Right atrium auricular region (tissue), 2 donors: ENCODE measurements around the gene KRT3. TPM values are rescaled to one million over a fixed set of nuclear protein-coding genes. Genes with fewer than 3 reads are reported as not detected.

Source experiments
- DNase-seq: peaks from one replicate; pipeline ENCODE4 v3.0.0-alpha.2; 2019; ENCODE audit warnings: low spot score
- H3K27ac ChIP-seq, 2 donors: fragments of 200-600 bp; sonication (generic); 1 replicate in 1 of 2; 2 replicates in 1 of 2; pipeline ENCODE4 v1.5.1; 2016 to 2019
- H3K27me3 ChIP-seq, 2 donors: fragments of 200-600 bp; sonication (generic); one replicate each; pipeline versions ENCODE4 v1.5.1 to v1.6.0; 2017 to 2019
- H3K36me3 ChIP-seq: fragments of 200-600 bp; sonication (generic); one replicate; pipeline ENCODE4 v1.5.1; 2016
- H3K4me1 ChIP-seq, 2 donors: fragments of 200-600 bp; sonication (generic); one replicate each; pipeline versions ENCODE4 v1.5.1 to v1.6.0; 2017 to 2019
- H3K4me3 ChIP-seq, 2 donors: fragments of 200-600 bp; sonication (generic); 1 replicate in 1 of 2; 2 replicates in 1 of 2; pipeline ENCODE4 v1.5.1; 2017 to 2019; ENCODE audit warnings: mild to moderate bottlenecking in 1 of 2, moderate library complexity in 1 of 2
- H3K9me3 ChIP-seq, 2 donors: fragments of 200-600 bp; sonication (generic); one replicate each; pipeline ENCODE4 v1.5.1; 2019
- total RNA-seq, 2 donors: library from RNA; depleted of rRNA; stranded (reverse); fragments of >200 nt; gene quantifications; one replicate each; pipeline ENCODE4 v1.1.0, GENCODE V29; 2016
- TF ChIP-seq, protein P1 (sequence below), 2 donors: fragments of 200-600 bp; sonication (generic); IDR thresholded peaks; one replicate each; pipeline ENCODE4 v1.5.1; 2019; ENCODE audit warnings: antibody characterized with exemption in 2 of 2

The KRT3 gene
- total RNA-seq, 2 donors from 2014 or later: not detected

- Histone ChIP-seq H3K36me3 (no peaks in the 10 kb centered on the region), H3K4me3 (no peak overlapping the region), H3K9me3 (no peaks in the 10 kb centered on the region), H3K27ac (no peak overlapping the region), H3K27me3 (no peaks in the 10 kb centered on the region), H3K4me1 (no peaks in the 10 kb centered on the region)
- DNase-seq: no peak
- TF ChIP-seq, protein P1, sequence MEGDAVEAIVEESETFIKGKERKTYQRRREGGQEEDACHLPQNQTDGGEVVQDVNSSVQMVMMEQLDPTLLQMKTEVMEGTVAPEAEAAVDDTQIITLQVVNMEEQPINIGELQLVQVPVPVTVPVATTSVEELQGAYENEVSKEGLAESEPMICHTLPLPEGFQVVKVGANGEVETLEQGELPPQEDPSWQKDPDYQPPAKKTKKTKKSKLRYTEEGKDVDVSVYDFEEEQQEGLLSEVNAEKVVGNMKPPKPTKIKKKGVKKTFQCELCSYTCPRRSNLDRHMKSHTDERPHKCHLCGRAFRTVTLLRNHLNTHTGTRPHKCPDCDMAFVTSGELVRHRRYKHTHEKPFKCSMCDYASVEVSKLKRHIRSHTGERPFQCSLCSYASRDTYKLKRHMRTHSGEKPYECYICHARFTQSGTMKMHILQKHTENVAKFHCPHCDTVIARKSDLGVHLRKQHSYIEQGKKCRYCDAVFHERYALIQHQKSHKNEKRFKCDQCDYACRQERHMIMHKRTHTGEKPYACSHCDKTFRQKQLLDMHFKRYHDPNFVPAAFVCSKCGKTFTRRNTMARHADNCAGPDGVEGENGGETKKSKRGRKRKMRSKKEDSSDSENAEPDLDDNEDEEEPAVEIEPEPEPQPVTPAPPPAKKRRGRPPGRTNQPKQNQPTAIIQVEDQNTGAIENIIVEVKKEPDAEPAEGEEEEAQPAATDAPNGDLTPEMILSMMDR (IDR thresholded peaks at IDR 0.05): no peak
Observed at GRCh38 chr12:52809166-52809565, 13.2 kb upstream of the KRT3 start.

- H3K27ac ChIP-seq: no peak overlapping the region
- TF ChIP-seq, protein P1 (IDR thresholded peaks at IDR 0.05): no peak
- no peaks in the 10 kb centered on the region for H3K36me3 ChIP-seq
- H3K4me3 ChIP-seq: no peak overlapping the region
- no peaks in the 10 kb centered on the region for H3K4me1 ChIP-seq
- no peaks in the 10 kb centered on the region for H3K27me3 ChIP-seq
- no peaks in the 10 kb centered on the region for H3K9me3 ChIP-seq
- DNase-seq: no peak
Observed at GRCh38 chr12:52808573-52809160, 12.8 kb upstream of the KRT3 start.

- Histone ChIP-seq H3K4me1 (no peaks in the 10 kb centered on the region), H3K9me3 (no peaks in the 10 kb centered on the region), H3K27ac (no peak overlapping the region), H3K4me3 (no peak overlapping the region), H3K27me3 (no peaks in the 10 kb centered on the region), H3K36me3 (no peaks in the 10 kb centered on the region)
- no peak for DNase-seq
- TF ChIP-seq, protein P1 (IDR thresholded peaks at IDR 0.05): no peak
Observed at GRCh38 chr12:52807544-52808470, 11.9 kb upstream of the KRT3 start.

- TF ChIP-seq, protein P1 (IDR thresholded peaks at IDR 0.05): no peak
- Histone ChIP-seq H3K27ac (no peak overlapping the region), H3K4me1 (no peaks in the 10 kb centered on the region), H3K9me3 (no peaks in the 10 kb centered on the region), H3K36me3 (no peaks in the 10 kb centered on the region), H3K4me3 (no peak overlapping the region), H3K27me3 (no peaks in the 10 kb centered on the region)
- DNase-seq: no peak
Observed at GRCh38 chr12:52806821-52807543, 11.1 kb upstream of the KRT3 start.

GRCh38 chr12:52806169-52806811 lies 10.4 kb upstream of the KRT3 start:
- TF ChIP-seq, protein P1 (IDR thresholded peaks at IDR 0.05): no peak
- no peak for DNase-seq
- Histone ChIP-seq H3K9me3 (no peaks in the 10 kb centered on the region), H3K27me3 (no peaks in the 10 kb centered on the region), H3K4me1 (no peaks in the 10 kb centered on the region), H3K27ac (no peak overlapping the region), H3K36me3 (no peaks in the 10 kb centered on the region), H3K4me3 (no peak overlapping the region)
